GM18498 (cell line): ENCODE data around the gene RAG2.

ENCODE experiments used
- ATAC-seq: cut with Tn5 transposase; IDR thresholded peaks from one replicate; pipeline ENCODE4 v1.9.1; 2021; ENCODE audit warnings: mild to moderate bottlenecking, moderate library complexity; ENCODE audit not compliant: unreplicated experiment

Gene RAG2

GRCh38 chr11:36601155-36601554 is 3.1 kb upstream of the RAG2 start:
- ATAC-seq: no peak

GRCh38 chr11:36600180-36600579 is 2.1 kb upstream of the RAG2 start:
- ATAC-seq: no peak

- ATAC-seq: no peak
These were observed 1.2 kb downstream of the RAG2 start for GRCh38 chr11:36596880-36597279.

- peak; percentile 95 for ATAC-seq
These were observed 3.6 kb downstream of the RAG2 start, which contains the start of gene IFTAP for GRCh38 chr11:36594316-36594989. Gene IFTAP (plus strand): TSS chr11:36594502. CDS start chr11:36610104, 15,602 bp downstream.

GRCh38 chr11:36591433-36591832 is 6.6 kb downstream of the RAG2 start:
- ATAC-seq: no peak

- ATAC-seq: no peak
These were observed 7.5 kb downstream of the RAG2 start for GRCh38 chr11:36590513-36590912.

- no peak for ATAC-seq
These were observed 9.9 kb downstream of the RAG2 start for GRCh38 chr11:36588099-36588498.

GRCh38 chr11:36586543-36586942 is 11.5 kb downstream of the RAG2 start:
- ATAC-seq: peak; percentile 68

- no peak for ATAC-seq
These were observed 14.4 kb downstream of the RAG2 start for GRCh38 chr11:36583667-36584066.

GRCh38 chr11:36581536-36581935 is 16.5 kb downstream of the RAG2 start:
- ATAC-seq: no peak

- no peak for ATAC-seq
These were observed 19.6 kb downstream of the RAG2 start for GRCh38 chr11:36578458-36578857.

GRCh38 chr11:36577859-36578258 is 20.2 kb downstream of the RAG2 start:
- no peak for ATAC-seq

GRCh38 chr11:36577373-36577772 is 20.7 kb downstream of the RAG2 start:
- ATAC-seq: no peak

GRCh38 chr11:36574486-36574885 is 23.6 kb downstream of the RAG2 start:
- no peak for ATAC-seq

- ATAC-seq: no peak
These were observed 28.9 kb downstream of the RAG2 start for GRCh38 chr11:36569095-36569494.

- no peak for ATAC-seq
These were observed 30.3 kb downstream of the RAG2 start, which contains the start of gene RAG1 for GRCh38 chr11:36567694-36568093. Gene RAG1 (plus strand): TSS chr11:36568007. CDS start chr11:36573305, 5,298 bp downstream.

- no peak for ATAC-seq
These were observed 31.5 kb downstream of the RAG2 start for GRCh38 chr11:36566407-36567053.

GRCh38 chr11:36565031-36565610 is 32.9 kb downstream of the RAG2 start:
- no peak for ATAC-seq

GRCh38 chr11:36564376-36565030 is 33.5 kb downstream of the RAG2 start:
- peak; percentile 74 for ATAC-seq

GRCh38 chr11:36558571-36559413 is 39.2 kb downstream of the RAG2 start:
- ATAC-seq: peak; percentile 99

- ATAC-seq: no peak
These were observed 40.0 kb downstream of the RAG2 start for GRCh38 chr11:36557991-36558390.
